Right renal cortex interstitium (tissue), 3 donors: ENCODE measurements around the gene SOX8. TPM values are rescaled to one million over a fixed set of nuclear protein-coding genes. Genes with fewer than 3 reads are reported as not detected.
"Not testable (repeated sequence)": the region's sequence is repeated elsewhere in the genome, so short reads cannot be mapped to it uniquely, and the experiment has no call there.

Experiments used
- DNase-seq, 3 donors: peaks; one replicate each; pipeline ENCODE4 v3.0.0-alpha.2; 2013; ENCODE audit warnings: low read depth in 3 of 3, low spot score in 2 of 3
- polyA plus RNA-seq, 3 donors: library from polyadenylated mRNA; unstranded; fragments of 120-200 nt; gene quantifications; one replicate each; pipeline ENCODE4 v1.2.1, GENCODE V29; 2013; ENCODE audit not compliant: insufficient read length in 3 of 3

SOX8 gene
- polyA plus RNA-seq, 3 donors, result 2.8 to 3.2 (median 3.0) TPM

DNA sequence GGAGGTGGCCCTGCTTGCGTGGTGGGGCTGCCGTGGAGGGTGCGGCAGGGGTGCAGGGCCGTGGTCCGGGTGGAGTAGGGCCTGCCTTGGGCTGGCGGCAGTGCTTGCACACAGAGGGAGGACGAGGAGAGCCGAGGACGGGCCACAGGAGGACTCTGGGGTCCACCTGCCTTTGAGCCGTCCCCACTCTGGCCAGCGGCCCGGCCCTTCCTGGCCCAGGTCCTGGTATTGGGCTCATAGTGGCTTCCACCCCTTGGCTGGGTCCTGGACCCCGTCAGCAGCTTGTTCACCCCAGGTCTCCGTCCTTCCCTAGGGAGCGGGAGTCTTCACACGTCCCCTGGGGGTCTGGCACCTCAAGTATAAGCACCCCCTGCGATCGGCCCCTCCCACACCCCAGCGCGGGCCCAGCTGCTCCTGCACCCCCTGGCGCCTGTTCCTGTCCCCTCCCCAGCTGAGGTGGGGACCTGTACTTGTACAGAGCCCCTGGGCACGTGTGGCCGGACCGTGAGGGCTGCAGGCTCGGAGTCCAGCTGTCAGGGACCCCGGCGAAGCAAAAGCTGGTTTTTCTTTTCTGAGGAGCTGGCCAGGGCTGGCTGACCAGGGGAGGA lies 40.1 kb downstream of the SOX8 start:
- DNase-seq, result no peak

DNA sequence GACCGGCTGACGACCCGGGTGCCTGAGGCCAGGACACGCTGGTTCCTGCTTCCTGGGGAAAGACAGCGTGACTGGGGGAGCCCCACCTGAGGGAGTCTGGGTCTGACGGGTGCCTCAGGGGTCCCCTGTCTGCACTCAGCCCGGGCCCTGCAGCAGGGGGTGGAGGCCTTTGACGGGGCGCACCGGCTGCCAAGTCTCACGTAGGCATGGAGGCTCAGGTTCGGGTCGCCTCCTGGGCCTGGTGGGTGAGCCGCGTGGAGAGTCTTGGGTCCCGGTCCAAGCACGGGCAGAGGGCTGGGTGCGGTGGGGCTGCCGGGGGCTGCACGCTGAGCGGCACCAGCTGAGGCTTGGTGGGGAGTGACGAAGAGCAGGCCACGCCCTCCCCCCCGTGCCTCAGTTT lies 40.9 kb downstream of the SOX8 start:
- no peak for DNase-seq

GRCh38 chr16:1024138-1024537 lies 42.6 kb downstream of the SOX8 start:
- DNase-seq, result no peak

DNA sequence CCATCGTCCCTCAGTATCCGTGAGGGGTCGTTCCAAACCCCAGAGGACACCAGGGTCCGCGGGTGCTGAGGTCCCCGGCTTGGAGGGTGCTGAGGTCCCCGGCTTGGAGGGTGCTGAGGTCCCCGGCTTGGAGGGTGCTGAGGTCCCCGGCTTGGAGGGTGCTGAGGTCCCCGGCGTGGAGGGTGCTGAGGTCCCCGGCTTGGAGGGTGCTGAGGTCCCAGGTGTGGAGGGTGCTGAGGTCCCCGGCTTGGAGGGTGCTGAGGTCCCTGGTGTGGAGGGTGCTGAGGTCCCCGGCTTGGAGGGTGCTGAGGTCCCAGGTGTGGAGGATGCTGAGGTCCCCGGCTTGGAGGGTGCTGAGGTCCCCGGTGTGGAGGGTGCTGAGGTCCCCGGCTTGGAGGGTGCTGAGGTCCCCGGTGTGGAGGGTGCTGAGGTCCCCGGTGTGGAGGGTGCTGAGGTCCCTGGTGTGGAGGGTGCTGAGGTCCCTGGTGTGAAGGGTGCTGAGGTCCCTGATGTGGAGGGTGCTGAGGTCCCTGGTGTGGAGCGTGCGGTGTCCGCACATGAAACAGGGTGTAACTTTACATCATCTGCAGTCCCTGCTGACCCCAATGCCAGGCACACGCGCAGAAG lies 43.7 kb downstream of the SOX8 start:
- DNase-seq, result not testable (repeated sequence)

GRCh38 chr16:1026057-1026783 lies 44.6 kb downstream of the SOX8 start:
- no peak for DNase-seq

GRCh38 chr16:1026784-1027500 lies 45.4 kb downstream of the SOX8 start:
- DNase-seq, result no peak

DNA sequence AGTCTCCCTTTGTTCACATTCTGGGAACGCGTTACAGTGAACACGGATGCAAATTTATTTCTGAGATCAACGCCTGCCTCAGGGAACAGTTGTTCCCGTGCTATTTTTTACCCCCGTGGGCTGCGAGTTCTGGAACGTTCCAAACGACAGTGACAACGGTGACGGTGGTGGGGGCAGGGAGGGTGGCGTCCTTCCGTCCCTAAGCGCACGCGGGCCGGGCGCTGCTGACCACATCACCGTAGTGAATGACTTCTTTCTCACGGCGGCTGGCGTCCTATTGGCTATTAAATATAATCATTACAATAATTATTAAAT lies 45.9 kb downstream of the SOX8 start:
- no peak for DNase-seq

DNA sequence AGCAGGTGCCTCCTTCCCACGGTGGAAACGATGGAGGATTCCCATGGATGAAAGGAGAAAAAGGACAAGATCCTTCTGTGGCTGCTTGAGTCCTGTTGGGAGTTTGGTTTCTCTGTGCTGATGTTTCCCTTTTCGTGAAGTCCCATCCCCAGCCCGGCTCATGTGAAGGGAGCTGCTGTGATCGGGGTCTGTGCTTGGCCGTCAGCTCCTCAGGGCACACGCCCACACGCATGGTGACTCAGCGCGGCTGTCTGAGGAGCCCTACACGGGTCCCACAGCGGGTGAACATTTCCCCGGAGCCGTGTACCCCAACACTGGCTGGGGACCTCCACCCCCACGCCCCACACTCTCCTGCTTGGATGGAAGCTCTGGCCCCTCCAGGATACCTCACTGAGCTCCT lies 46.5 kb downstream of the SOX8 start:
- no peak for DNase-seq

DNA sequence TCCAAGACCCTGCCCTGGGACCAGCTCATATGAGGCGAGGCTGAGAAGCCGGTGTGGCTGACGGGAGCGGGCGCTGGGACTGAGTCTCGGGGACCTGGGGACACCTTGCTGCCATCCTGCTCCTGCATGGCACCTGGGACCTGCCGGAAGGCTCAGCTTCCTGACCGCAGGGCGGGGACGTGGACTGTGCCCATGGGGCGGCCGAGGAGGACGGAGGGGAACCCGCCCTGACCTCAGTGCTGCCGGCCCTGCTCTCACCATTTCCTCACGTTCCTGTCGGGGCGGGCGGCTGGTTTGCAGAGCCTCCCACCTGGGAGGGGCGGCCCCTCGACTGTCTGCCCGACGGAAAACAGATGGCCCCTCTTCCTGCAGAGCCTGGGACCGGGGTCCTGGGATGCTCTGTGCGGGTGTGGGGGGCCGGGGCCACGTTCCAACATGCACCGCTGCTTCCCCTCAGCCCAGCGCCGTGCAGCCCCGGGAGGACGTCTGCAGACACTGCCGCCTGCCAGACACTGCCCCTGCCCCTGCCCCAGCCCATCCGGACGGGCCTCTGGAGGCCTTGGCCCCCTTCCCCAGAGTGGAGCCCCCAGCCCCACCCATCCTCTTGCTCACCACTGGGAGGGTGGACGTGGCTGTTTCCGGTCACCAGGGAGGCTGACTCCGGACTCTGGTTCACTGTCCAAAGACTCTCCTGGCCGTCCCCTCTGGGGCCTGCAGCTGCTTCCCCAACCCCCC lies 47.1 kb downstream of the SOX8 start:
- DNase-seq, result no peak

DNA sequence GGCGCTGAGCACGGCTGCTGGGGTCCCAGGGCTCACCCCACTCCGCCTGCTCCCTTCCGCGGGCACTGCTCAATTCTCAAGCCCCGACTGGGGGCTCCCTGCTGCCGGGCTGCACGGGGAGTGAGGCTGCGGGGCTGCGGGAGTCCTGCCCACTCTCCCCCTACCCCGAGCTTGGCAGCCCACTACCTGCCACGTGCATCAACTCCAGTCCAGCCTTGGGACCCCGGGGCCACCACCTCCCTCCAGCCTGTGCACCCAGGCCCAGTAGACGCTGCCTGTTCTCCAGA lies 47.6 kb downstream of the SOX8 start:
- DNase-seq, result no peak

DNA sequence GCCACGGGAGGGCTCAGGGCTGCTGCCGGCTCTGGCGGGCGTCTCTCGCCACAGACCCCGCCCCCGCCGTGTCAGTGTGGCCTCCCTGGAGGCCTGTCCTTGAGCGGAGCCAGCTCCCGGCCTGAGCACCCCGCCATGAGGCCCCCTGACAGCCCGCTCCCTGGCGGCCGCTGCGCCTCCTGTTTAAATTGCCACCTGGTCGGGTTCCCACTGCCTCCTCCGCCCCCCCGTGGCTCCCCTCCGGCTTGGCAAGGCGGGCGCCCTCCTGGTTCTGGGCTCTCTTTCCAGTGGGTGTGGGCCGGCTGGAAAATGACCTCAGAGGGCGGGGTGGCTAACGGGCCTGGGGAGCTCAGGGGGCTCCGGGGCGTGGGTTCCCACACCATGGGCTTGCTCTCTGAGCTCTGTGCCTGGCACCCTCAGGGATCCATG lies 48.9 kb downstream of the SOX8 start:
- DNase-seq, result no peak

GRCh38 chr16:1031666-1032065 lies 50.1 kb downstream of the SOX8 start:
- DNase-seq, result no peak

DNA sequence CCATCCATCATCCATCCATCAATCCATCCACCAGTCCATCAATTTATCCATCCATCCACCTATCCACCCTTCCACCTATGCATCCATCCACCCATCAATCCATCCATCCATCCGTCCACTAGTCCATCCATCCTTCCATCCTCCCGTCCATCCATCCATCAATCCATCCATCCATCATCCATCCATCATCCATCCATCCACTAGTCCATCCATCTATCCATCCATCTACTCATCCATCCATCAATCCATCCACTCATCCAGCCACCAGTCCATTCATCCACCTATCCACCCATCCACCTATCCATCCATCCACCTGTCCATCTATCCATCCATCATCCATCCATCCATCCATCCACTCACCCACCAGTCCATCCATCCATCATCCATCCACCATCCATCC lies 51.0 kb downstream of the SOX8 start:
- no peak for DNase-seq

DNA sequence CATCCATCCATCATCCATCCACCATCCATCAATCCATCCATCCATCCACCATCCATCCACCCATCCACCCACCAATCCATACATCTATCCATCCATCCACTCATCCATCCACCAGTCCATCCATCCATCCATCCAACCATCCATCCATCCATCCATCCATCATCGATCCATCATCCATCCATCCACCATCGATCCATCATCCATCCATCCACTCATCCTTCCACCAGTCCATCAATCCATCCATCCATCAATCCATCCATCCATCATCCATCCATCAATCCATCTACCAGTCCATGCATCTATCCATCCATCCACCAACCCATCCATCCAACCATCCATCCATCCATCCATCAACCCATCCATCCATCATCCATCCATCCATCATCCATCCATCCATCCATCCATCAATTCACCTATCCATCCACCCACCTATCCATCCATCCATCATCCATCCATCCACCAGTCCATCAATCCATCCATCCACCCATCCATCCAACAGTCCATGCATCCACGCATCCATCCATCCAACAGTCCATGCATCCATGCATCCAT lies 51.6 kb downstream of the SOX8 start:
- no peak for DNase-seq

GRCh38 chr16:1034230-1035065 lies 52.9 kb downstream of the SOX8 start:
- DNase-seq, result no peak

GRCh38 chr16:1035066-1035415 lies 53.5 kb downstream of the SOX8 start:
- DNase-seq, result no peak

DNA sequence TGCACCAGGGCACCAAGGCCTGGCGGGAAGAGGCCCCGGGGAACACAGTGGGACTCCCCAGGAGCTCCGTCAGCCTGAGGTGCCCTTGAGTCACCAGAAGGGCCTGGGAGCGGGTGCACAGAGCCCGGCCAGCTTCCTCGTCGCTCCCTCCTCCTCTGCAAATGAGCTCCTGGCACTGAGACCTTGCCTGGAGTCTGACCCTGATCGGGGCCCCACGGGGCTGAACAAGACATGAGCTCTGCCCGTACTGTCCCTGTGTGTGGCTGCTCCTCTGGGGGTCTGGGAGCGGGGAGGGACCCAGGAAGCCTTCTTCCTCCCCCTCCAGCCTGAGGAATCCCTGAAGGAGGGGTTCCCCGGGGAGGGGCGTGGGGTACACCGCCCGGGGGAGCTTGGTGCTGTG lies 54.6 kb downstream of the SOX8 start:
- DNase-seq, result no peak
